Nephron (organoid): ENCODE data around the gene HSPB1.

ENCODE experiments used
- H3K27ac Mint-ChIP-seq, 3 experiments: 2 replicates each; pipeline ENCODE4 v1.8.0; 2020; ENCODE audit warnings: mixed read lengths in 3 of 3, mild to moderate bottlenecking in 2 of 3, moderate library complexity in 1 of 3
- H3K27me3 Mint-ChIP-seq: 2 replicates; pipeline ENCODE4 v1.8.0; 2021; ENCODE audit warnings: low read depth, mild to moderate bottlenecking, moderate library complexity, mixed read lengths
- H3K36me3 Mint-ChIP-seq: 2 replicates; pipeline ENCODE4 v1.8.0; 2020; ENCODE audit warnings: low read depth, mixed read lengths
- H3K4me1 Mint-ChIP-seq: 2 replicates; pipeline ENCODE4 v1.8.0; 2020; ENCODE audit warnings: mixed read lengths
- H3K4me3 Mint-ChIP-seq, 3 experiments: 2 replicates each; pipeline ENCODE4 v1.8.0; 2020; ENCODE audit warnings: mild to moderate bottlenecking in 3 of 3, mixed read lengths in 3 of 3, moderate library complexity in 2 of 3
- H3K9me3 Mint-ChIP-seq: 2 replicates; pipeline ENCODE4 v1.8.0; 2020; ENCODE audit warnings: mixed read lengths
- TF ChIP-seq, protein P1 (sequence below), 3 experiments: fragments of 200-600 bp; sonication (generic); IDR thresholded peaks; one replicate each; pipeline ENCODE4 v1.5.0; 2021; ENCODE audit warnings: antibody characterized with exemption in 3 of 3; ENCODE audit not compliant: unreplicated experiment in 3 of 3

HSPB1 gene

DNA sequence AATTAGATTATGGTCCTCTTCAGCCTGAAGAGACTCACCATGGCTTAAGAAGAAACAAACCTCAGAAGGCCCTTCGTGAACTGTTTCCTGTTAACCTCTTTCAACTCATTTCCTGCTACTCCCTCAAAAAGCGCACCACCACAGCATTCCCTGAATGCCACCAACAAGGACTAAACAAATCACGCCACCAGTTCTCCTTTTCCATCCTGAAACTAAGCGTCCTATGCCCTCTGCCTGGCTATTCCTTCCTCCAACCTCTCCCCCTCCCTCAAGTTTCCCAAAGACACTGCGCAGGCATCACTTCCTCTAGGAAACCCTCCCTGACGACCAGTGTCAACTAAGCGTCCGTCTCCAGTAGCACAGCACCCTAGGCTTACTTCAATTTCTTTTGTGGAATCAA, 44.3 kb downstream of the HSPB1 start:
- Mint-ChIP-seq H3K36me3 (peaks cover 85% of the 10 kb centered on the region), H3K27ac (peak overlapping the region; percentile 46 to 56 (median 53)), H3K4me1 (peaks cover 41% of the 10 kb centered on the region), H3K4me3 (no peak overlapping the region), H3K27me3 (no peaks in the 10 kb centered on the region), H3K9me3 (no peaks in the 10 kb centered on the region)
- TF ChIP-seq, protein P1, sequence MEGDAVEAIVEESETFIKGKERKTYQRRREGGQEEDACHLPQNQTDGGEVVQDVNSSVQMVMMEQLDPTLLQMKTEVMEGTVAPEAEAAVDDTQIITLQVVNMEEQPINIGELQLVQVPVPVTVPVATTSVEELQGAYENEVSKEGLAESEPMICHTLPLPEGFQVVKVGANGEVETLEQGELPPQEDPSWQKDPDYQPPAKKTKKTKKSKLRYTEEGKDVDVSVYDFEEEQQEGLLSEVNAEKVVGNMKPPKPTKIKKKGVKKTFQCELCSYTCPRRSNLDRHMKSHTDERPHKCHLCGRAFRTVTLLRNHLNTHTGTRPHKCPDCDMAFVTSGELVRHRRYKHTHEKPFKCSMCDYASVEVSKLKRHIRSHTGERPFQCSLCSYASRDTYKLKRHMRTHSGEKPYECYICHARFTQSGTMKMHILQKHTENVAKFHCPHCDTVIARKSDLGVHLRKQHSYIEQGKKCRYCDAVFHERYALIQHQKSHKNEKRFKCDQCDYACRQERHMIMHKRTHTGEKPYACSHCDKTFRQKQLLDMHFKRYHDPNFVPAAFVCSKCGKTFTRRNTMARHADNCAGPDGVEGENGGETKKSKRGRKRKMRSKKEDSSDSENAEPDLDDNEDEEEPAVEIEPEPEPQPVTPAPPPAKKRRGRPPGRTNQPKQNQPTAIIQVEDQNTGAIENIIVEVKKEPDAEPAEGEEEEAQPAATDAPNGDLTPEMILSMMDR (IDR thresholded peaks at IDR 0.05; ENCODE audit: unreplicated experiment in 3 of 3): no peak

DNA sequence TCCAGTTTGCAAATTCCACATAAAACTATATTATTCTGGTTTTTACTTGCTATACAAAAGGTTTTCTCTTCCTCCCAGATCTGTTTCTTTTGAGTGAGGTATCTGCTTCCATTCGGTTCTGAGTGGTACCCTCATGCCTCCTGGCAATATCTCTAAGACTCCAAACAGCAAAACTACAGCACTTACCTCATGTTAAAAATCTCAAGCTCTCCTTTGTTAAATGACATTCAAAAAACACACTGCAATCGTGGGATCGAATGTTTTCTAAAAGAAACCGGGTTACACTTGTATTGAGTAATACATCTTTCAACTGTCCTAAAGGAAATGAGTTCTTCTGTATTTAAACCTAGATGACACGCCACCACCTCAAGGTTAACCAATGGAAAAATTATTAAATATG, 45.2 kb downstream of the HSPB1 start:
- peaks cover 86% of the 10 kb centered on the region for H3K36me3 Mint-ChIP-seq
- TF ChIP-seq, protein P1 (IDR thresholded peaks at IDR 0.05; ENCODE audit: unreplicated experiment in 3 of 3): no peak
- no peaks in the 10 kb centered on the region for H3K9me3 Mint-ChIP-seq
- H3K4me1 Mint-ChIP-seq: peaks cover 49% of the 10 kb centered on the region
- no peak overlapping the region for H3K4me3 Mint-ChIP-seq
- peak overlapping the region; percentile 6 to 10 (median 10) for H3K27ac Mint-ChIP-seq
- no peaks in the 10 kb centered on the region for H3K27me3 Mint-ChIP-seq

DNA sequence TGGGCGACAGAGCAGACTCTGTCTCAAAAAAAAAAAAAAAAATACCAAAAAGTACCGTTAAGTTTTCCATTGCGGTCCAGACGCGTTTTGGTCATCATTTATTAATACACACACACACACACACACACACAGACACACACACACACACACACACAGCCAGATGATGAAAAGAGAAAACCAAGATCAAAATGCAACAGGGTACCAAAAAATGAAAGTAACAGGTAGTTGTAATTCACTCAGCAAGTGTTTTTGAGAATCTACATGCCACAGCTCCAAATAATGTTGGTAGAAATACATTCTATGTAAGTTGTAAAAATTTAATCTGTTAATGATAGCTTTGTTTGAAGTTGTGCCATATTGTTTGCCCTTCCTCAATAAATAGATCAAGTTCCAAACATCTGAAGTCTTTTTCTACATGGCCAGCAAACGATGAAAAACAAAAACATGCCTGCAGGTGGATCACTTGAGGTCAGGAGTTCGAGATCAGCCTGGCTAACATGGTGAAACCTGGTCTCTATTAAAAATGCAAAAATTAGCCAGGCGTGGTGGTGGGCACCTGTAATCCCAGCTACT, 46.9 kb downstream of the HSPB1 start:
- Mint-ChIP-seq H3K27me3 (no peaks in the 10 kb centered on the region), H3K36me3 (peaks cover 76% of the 10 kb centered on the region), H3K27ac (no peak overlapping the region), H3K4me1 (peaks cover 45% of the 10 kb centered on the region), H3K9me3 (no peaks in the 10 kb centered on the region), H3K4me3 (no peak overlapping the region)
- TF ChIP-seq, protein P1 (IDR thresholded peaks at IDR 0.05; ENCODE audit: unreplicated experiment in 3 of 3): no peak

DNA sequence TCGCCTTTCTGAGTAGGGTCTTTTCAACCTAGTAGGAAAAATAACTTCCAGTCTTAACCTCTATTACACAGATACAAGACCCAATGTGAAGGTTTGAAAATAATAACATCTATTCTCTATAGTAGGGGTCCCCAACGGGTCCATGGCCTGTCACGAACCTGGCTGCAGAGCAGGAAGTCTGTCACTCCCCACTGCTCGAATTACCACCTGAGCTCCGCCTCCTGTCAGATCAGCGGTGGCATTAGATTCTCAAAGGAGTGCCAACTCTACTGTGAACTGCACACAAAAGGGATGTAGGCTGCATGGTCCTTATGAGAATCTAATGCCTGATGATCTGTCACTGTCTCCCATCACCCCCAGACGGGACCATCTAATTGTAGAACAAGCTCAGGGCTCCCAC, 48.9 kb downstream of the HSPB1 start:
- Mint-ChIP-seq H3K4me1 (peaks cover 51% of the 10 kb centered on the region), H3K27ac (peak overlapping the region in 1 of 3 experiments; percentile 6), H3K9me3 (no peaks in the 10 kb centered on the region), H3K27me3 (no peaks in the 10 kb centered on the region), H3K36me3 (peaks cover 77% of the 10 kb centered on the region), H3K4me3 (no peak overlapping the region)
- TF ChIP-seq, protein P1 (IDR thresholded peaks at IDR 0.05; ENCODE audit: unreplicated experiment in 3 of 3): no peak

DNA sequence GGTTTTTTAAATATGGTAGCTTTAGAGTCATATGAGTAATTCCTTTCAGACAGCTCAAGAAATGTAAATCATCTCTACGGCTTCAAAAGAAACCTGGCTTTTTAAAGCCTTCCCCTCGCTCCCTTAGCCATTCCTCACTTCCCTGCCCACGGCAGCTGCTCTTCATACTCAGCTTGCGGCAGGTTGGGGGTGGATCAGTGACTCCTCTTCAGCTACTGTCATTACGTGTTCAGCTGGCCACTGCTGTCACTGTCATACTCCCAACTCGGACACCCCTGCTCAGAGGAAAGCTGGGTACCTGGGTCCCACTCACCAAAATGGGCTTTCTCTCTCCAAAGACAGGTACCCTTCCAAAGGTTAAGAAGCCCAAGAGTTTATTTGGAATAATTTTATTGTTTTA, 49.7 kb downstream of the HSPB1 start:
- Mint-ChIP-seq H3K36me3 (peaks cover 74% of the 10 kb centered on the region), H3K4me3 (peak overlapping the region in 1 of 3 experiments; percentile 37), H3K27ac (peak overlapping the region; percentile 54 to 65 (median 59)), H3K4me1 (peaks cover 50% of the 10 kb centered on the region), H3K27me3 (no peaks in the 10 kb centered on the region), H3K9me3 (no peaks in the 10 kb centered on the region)
- TF ChIP-seq, protein P1 (IDR thresholded peaks at IDR 0.05; ENCODE audit: unreplicated experiment in 3 of 3): no peak

DNA sequence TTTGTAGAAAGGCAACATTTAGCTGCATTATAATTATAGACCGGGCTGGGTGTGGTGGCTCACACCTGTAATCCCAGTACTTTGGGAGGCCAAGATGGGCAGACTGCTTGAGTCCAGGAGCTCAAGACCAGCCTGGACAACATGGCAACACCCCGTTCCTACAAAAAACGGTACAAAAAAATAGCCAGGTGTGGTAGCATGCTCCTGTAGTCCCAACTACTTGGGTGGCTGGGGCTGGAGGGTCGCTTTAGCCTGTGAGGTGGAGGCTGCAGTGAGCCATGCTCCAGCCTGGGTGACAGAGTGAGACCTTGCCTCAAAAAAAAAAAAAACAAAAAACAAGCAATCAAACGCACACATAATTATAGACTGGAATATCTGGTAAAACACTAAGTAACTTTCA, 51.3 kb downstream of the HSPB1 start:
- no peaks in the 10 kb centered on the region for H3K27me3 Mint-ChIP-seq
- no peak overlapping the region for H3K4me3 Mint-ChIP-seq
- no peaks in the 10 kb centered on the region for H3K9me3 Mint-ChIP-seq
- no peak overlapping the region for H3K27ac Mint-ChIP-seq
- peaks cover 71% of the 10 kb centered on the region for H3K36me3 Mint-ChIP-seq
- peaks cover 47% of the 10 kb centered on the region for H3K4me1 Mint-ChIP-seq
- TF ChIP-seq, protein P1 (IDR thresholded peaks at IDR 0.05; ENCODE audit: unreplicated experiment in 3 of 3): no peak
